Measurements from ENCODE around the gene DARS2. TPM values are rescaled to one million over a fixed set of nuclear protein-coding genes. Genes with fewer than 3 reads are reported as not detected.
A peak's percentile ranks its signal among the peaks of the same experiment; 100 is the strongest.
"Not testable (repeated sequence)": the region's sequence is repeated elsewhere in the genome, so short reads cannot be mapped to it uniquely, and the experiment has no call there.

Gene DARS2
- total RNA-seq, 2 experiments from 2014 or later, result 32.7 to 35.7 TPM

DNA sequence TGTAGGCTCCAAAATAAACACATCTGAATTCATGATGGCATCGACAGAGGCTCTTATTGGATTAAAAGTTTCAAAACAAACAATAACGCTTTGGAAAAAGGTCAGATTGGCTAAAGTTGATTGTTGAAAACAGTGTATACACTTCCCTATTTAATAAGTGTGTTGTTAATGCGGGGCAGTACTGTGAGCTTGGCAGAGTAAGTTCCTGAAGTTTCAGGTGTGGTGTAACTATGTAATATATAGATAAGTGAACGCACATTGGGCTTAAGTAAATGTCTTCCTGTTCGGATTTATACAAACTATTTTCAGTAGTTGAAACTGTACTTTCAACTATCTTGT, 44.5 kb downstream of the DARS2 start:
- Mint-ChIP-seq H3K9me3 (ENCODE audit: insufficient read depth) (no peaks in the 10 kb centered on the region), H3K4me3 (peak overlapping the region; percentile 89), H3K27me3 (ENCODE audit: low read depth) (no peaks in the 10 kb centered on the region), H3K36me3 (ENCODE audit: low read depth) (peaks cover 59% of the 10 kb centered on the region), H3K4me1 (ENCODE audit: low read depth) (peaks cover 59% of the 10 kb centered on the region), H3K27ac (peak overlapping the region; percentile 94)
- ChIA-PET POLR2A (interaction anchor here (0.8 to 4.6 kb wide), 8 partner anchors 45 to 1154 kb away, joined by 3 to 36 read pairs (median 7); partner anchors contain the start of genes CENPL, DARS2, KLHL20 and MRPS14), CTCF (interaction anchor here (0.9 to 3.2 kb wide), 7 partner anchors 12 to 439 kb away, joined by 3 to 12 read pairs (median 4); partner anchors contain the start of genes CENPL, DARS2, KLHL20 and RC3H1)
- no peak for ATAC-seq
- DNase-seq, result no peak

DNA sequence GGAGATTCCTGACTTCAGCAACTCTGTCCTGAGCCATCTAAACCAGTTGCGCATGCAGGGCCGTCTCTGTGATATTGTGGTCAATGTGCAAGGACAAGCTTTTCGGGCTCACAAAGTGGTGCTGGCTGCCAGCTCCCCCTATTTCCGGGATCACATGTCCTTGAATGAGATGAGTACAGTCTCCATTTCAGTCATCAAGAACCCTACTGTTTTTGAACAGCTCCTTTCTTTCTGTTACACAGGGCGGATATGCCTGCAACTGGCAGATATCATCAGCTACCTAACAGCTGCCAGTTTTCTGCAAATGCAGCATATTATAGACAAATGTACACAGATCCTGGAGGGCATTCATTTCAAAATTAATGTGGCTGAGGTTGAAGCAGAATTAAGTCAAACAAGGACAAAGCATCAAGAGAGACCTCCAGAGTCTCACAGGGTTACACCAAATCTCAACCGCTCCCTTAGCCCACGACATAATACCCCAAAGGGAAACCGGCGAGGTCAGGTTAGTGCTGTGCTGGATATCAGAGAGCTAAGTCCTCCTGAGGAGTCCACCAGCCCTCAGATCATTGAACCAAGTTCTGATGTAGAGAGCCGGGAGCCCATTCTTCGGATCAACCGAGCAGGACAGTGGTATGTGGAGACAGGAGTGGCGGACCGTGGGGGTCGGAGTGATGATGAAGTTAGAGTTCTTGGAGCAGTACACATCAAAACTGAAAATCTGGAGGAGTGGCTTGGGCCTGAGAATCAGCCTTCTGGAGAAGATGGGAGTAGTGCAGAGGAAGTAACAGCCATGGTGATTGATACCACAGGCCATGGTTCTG, 46.0 kb downstream of the DARS2 start:
- Mint-ChIP-seq H3K27me3 (ENCODE audit: low read depth) (no peaks in the 10 kb centered on the region), H3K4me3 (peak overlapping the region; percentile 39), H3K27ac (peak overlapping the region; percentile 80), H3K9me3 (ENCODE audit: insufficient read depth) (no peaks in the 10 kb centered on the region), H3K36me3 (ENCODE audit: low read depth) (peaks cover 47% of the 10 kb centered on the region), H3K4me1 (ENCODE audit: low read depth) (peaks cover 45% of the 10 kb centered on the region)
- peak; percentile 58 for DNase-seq
- POLR2A ChIA-PET, result interaction anchor here (0.7 to 3.0 kb wide), 3 partner anchors 47 to 397 kb away, joined by 3 to 21 read pairs (median 3); partner anchors contain the start of gene RC3H1
- no peak for ATAC-seq
- CTCF ChIA-PET, result interaction anchor here (1.1 to 1.5 kb wide), 2 partner anchors 26 to 440 kb away, joined by 3 to 7 read pairs; no protein-coding TSS in a partner anchor

DNA sequence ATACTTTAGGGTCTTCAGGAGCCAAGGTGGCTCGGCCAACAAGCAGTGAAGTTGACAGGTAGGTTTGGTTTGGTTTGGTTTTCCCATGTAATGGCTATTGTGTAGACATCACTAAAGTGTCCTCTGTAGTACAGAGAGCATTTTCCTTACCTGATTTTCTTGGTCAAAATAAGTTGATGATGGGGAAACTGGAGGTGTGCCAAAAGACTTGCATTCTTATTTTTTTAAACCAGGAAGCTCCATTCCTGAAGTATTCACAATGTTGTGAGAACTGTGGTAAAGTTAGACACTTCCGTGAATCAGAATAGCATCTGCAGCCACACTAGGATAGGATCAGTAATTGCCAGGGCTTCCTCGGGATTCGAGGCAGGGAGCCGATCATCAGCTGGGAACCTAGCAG, 46.6 kb downstream of the DARS2 start:
- H3K27me3 Mint-ChIP-seq (ENCODE audit: low read depth), result no peaks in the 10 kb centered on the region
- H3K36me3 Mint-ChIP-seq (ENCODE audit: low read depth), result peaks cover 47% of the 10 kb centered on the region
- H3K27ac Mint-ChIP-seq, result peak overlapping the region; percentile 80
- no peaks in the 10 kb centered on the region for H3K9me3 Mint-ChIP-seq (ENCODE audit: insufficient read depth)
- CTCF ChIA-PET, result interaction anchor here (1.5 kb wide), 1 partner anchor 441 kb away, joined by 7 read pairs; no protein-coding TSS in a partner anchor
- DNase-seq, result no peak
- no peak for ATAC-seq
- POLR2A ChIA-PET, result interaction anchor here (1.0 kb wide), 1 partner anchor 47 kb away, joined by 3 read pairs; no protein-coding TSS in a partner anchor
- H3K4me1 Mint-ChIP-seq (ENCODE audit: low read depth), result peaks cover 38% of the 10 kb centered on the region
- H3K4me3 Mint-ChIP-seq, result peak overlapping the region; percentile 39

GRCh38 chr1:173871500-173871899, 47.0 kb downstream of the DARS2 start:
- peak overlapping the region; percentile 80 for H3K27ac Mint-ChIP-seq
- peaks cover 44% of the 10 kb centered on the region for H3K36me3 Mint-ChIP-seq (ENCODE audit: low read depth)
- ChIA-PET POLR2A (no interaction called here), CTCF (interaction anchor here (1.5 kb wide), 1 partner anchor 441 kb away, joined by 7 read pairs; no protein-coding TSS in a partner anchor)
- no peaks in the 10 kb centered on the region for H3K27me3 Mint-ChIP-seq (ENCODE audit: low read depth)
- H3K4me3 Mint-ChIP-seq, result peak overlapping the region; percentile 40
- H3K4me1 Mint-ChIP-seq (ENCODE audit: low read depth), result peaks cover 36% of the 10 kb centered on the region
- H3K9me3 Mint-ChIP-seq (ENCODE audit: insufficient read depth), result no peaks in the 10 kb centered on the region
- DNase-seq (no peak), ATAC-seq (no peak)

DNA sequence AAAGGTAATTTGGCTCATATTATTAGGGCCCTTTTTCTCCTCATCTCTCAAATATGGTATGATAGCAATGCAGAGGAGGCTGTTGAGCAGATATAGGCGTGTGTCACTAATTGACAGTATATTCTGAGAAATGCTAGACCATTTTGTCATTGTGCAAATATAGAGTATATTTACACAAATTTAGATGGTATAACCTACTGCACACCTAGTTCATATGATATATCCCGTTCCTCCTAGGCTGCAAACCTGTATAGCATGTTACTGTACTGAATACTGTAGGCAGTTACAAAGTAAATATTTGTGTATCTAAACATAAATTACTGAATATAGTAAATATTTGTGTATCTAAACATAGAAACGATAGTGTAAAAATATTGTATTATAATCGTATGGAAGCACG, 52.3 kb downstream of the DARS2 start:
- Mint-ChIP-seq H3K27me3 (ENCODE audit: low read depth) (no peaks in the 10 kb centered on the region), H3K9me3 (ENCODE audit: insufficient read depth) (no peaks in the 10 kb centered on the region), H3K27ac (no peak overlapping the region), H3K36me3 (ENCODE audit: low read depth) (peaks cover 36% of the 10 kb centered on the region), H3K4me3 (no peak overlapping the region), H3K4me1 (ENCODE audit: low read depth) (peaks cover 3% of the 10 kb centered on the region)
- no peak for ATAC-seq
- CTCF ChIA-PET, result no interaction called here
- no peak for DNase-seq
- POLR2A ChIA-PET, result no interaction called here

DNA sequence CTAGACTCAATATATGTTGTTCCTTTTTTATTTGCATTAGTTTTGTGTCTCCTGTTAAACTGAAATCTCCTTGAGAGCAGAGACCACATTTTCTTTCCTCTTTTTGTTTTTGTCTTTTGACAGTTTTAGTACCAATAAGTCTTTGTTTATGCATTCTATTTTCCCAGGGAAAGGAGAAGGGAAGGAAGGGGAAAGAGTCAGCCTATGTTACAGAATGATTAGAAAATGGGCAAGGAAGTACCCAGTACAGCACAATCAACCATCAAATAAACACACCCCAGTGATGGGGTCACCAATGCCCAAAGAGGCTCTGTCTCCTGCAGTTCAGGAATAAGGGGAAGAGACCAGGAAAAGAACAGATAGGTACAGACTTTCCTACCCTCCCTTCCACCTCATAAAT, 53.8 kb downstream of the DARS2 start:
- no peak for DNase-seq
- Mint-ChIP-seq H3K4me1 (ENCODE audit: low read depth) (no peaks in the 10 kb centered on the region), H3K9me3 (ENCODE audit: insufficient read depth) (no peaks in the 10 kb centered on the region), H3K36me3 (ENCODE audit: low read depth) (peaks cover 32% of the 10 kb centered on the region), H3K27ac (no peak overlapping the region), H3K4me3 (no peak overlapping the region), H3K27me3 (ENCODE audit: low read depth) (no peaks in the 10 kb centered on the region)
- no peak for ATAC-seq
- POLR2A ChIA-PET, result interaction anchor here (0.6 kb wide), 1 partner anchor 10 kb away, joined by 3 read pairs; no protein-coding TSS in a partner anchor
- CTCF ChIA-PET, result no interaction called here

- H3K27me3 Mint-ChIP-seq (ENCODE audit: low read depth); H3K4me1 Mint-ChIP-seq (ENCODE audit: low read depth); DNase-seq; POLR2A ChIA-PET; CTCF ChIA-PET; H3K4me3 Mint-ChIP-seq; H3K9me3 Mint-ChIP-seq (ENCODE audit: insufficient read depth); ATAC-seq; H3K27ac Mint-ChIP-seq: not testable (repeated sequence)
- peaks cover 26% of the 10 kb centered on the region for H3K36me3 Mint-ChIP-seq (ENCODE audit: low read depth)
Measured at GRCh38 chr1:173881117-173881516, 56.6 kb downstream of the DARS2 start.

DNA sequence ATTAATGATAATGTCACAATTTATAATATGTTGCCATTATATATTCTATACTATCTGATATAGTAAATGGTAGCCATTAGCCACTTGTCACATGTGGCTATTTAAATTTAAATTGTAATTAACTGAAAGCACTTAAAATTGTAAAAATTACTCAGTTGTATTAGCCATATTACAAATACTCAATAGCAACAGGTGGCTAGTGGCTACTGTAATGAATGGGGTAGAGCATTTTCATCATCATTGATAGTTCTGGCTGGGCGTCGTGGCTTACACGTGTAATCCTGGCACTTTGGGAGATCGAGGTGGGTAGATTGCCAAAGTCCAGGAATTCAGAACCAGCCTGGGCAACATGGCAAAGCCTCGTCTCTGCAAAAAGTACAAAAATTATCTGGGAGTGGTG, 60.2 kb downstream of the DARS2 start:
- no peak overlapping the region for H3K27ac Mint-ChIP-seq
- H3K4me1 Mint-ChIP-seq (ENCODE audit: low read depth), result peaks cover 17% of the 10 kb centered on the region
- no peaks in the 10 kb centered on the region for H3K9me3 Mint-ChIP-seq (ENCODE audit: insufficient read depth)
- CTCF ChIA-PET, result no interaction called here
- no peaks in the 10 kb centered on the region for H3K27me3 Mint-ChIP-seq (ENCODE audit: low read depth)
- ATAC-seq, result no peak
- no peak overlapping the region for H3K4me3 Mint-ChIP-seq
- H3K36me3 Mint-ChIP-seq (ENCODE audit: low read depth), result peaks cover 39% of the 10 kb centered on the region
- no peak for DNase-seq
- POLR2A ChIA-PET, result no interaction called here

- no peak for DNase-seq
- Mint-ChIP-seq H3K36me3 (ENCODE audit: low read depth) (peaks cover 37% of the 10 kb centered on the region), H3K27ac (peak overlapping the region; percentile 53), H3K27me3 (ENCODE audit: low read depth) (no peaks in the 10 kb centered on the region), H3K9me3 (ENCODE audit: insufficient read depth) (no peaks in the 10 kb centered on the region), H3K4me1 (ENCODE audit: low read depth) (peaks cover 17% of the 10 kb centered on the region), H3K4me3 (no peak overlapping the region)
- ChIA-PET POLR2A (no interaction called here), CTCF (no interaction called here)
- no peak for ATAC-seq
Measured at GRCh38 chr1:173886746-173887611, 62.5 kb downstream of the DARS2 start.

GRCh38 chr1:173887627-173888026, 63.2 kb downstream of the DARS2 start:
- Mint-ChIP-seq H3K9me3 (ENCODE audit: insufficient read depth) (no peaks in the 10 kb centered on the region), H3K27ac (no peak overlapping the region), H3K36me3 (ENCODE audit: low read depth) (peaks cover 35% of the 10 kb centered on the region), H3K27me3 (ENCODE audit: low read depth) (no peaks in the 10 kb centered on the region), H3K4me1 (ENCODE audit: low read depth) (peaks cover 17% of the 10 kb centered on the region), H3K4me3 (no peak overlapping the region)
- no peak for DNase-seq
- no peak for ATAC-seq
- CTCF ChIA-PET, result interaction anchor here (1.3 kb wide), 1 partner anchor 458 kb away, joined by 3 read pairs; no protein-coding TSS in a partner anchor
- POLR2A ChIA-PET, result no interaction called here

- no peak for ATAC-seq
- H3K27ac Mint-ChIP-seq, result no peak overlapping the region
- H3K4me1 Mint-ChIP-seq (ENCODE audit: low read depth), result peaks cover 17% of the 10 kb centered on the region
- ChIA-PET POLR2A (interaction anchor here (0.7 to 2.6 kb wide), 3 partner anchors 8 to 21 kb away, joined by 3 to 10 read pairs (median 3); partner anchors contain the start of genes GAS5 and ZBTB37), CTCF (interaction anchor here (1.3 kb wide), 1 partner anchor 459 kb away, joined by 3 read pairs; no protein-coding TSS in a partner anchor)
- no peaks in the 10 kb centered on the region for H3K27me3 Mint-ChIP-seq (ENCODE audit: low read depth)
- no peak for DNase-seq
- H3K9me3 Mint-ChIP-seq (ENCODE audit: insufficient read depth), result no peaks in the 10 kb centered on the region
- no peak overlapping the region for H3K4me3 Mint-ChIP-seq
- H3K36me3 Mint-ChIP-seq (ENCODE audit: low read depth), result peaks cover 35% of the 10 kb centered on the region
Measured at GRCh38 chr1:173888749-173889148, 64.3 kb downstream of the DARS2 start.
